Endothelial cell of umbilical vein (primary cell): Measurements from ENCODE around the gene SLC6A19. TPM values are rescaled to one million over a fixed set of nuclear protein-coding genes. Genes with fewer than 3 reads are reported as not detected.

Experiments
- BruUV-seq: library from RNA; stranded (reverse); fragments of 400-500 nt; replicated peaks from 2 replicates; lab custom pipeline; 2021; lab: Mats Ljungman, UMichigan
- CTCF ChIA-PET: fragments of 300-600, 350-600 bp; sonication (Branson Sonifier 250); formaldehyde crosslinking; loops from one replicate; lab custom pipeline; 2021; ENCODE audit warnings: antibody characterized with exemption, inconsistent platforms; lab: Charles Lee
- POLR2A ChIA-PET: fragments of 300-600, 350-600 bp; sonication (Branson Sonifier 250); formaldehyde crosslinking; loops from one replicate; lab custom pipeline; 2021; ENCODE audit warnings: antibody characterized with exemption, inconsistent platforms; lab: Charles Lee
- DNase-seq: peaks from one replicate; pipeline ENCODE4 v3.0.0-alpha.2; 2011; ENCODE audit warnings: low read depth, low spot score
- FAIRE-seq: peaks from 2 replicates; lab custom pipeline; 2011; peaks lifted over from hg19 to GRCh38; lab: Jason Lieb, UNC
- H2AFZ ChIP-seq: 2 replicates; pipeline ENCODE4 v1.6.0; 2012; ENCODE audit warnings: low read depth, low read length, control low read depth, inconsistent platforms
- H3K27ac ChIP-seq: 2 replicates; pipeline ENCODE4 v1.5.1; 2011; ENCODE audit warnings: low read depth, mild to moderate bottlenecking, control low read depth, low read length, moderate library complexity; ENCODE audit not compliant: insufficient read depth
- H3K27me3 ChIP-seq, 2 experiments: 2 replicates each; pipeline versions ENCODE4 v1.6.0 to v1.6.1; 2011; ENCODE audit warnings: low read length in 2 of 2, mixed read lengths in 1 of 2; ENCODE audit not compliant: control insufficient read depth in 2 of 2, insufficient read depth in 2 of 2
- H3K36me3 ChIP-seq, 2 experiments: 2 replicates in 1 of 2; 3 replicates in 1 of 2; pipeline ENCODE4 v1.5.1; 2011; ENCODE audit warnings: low read length in 2 of 2, mild to moderate bottlenecking in 1 of 2, moderate library complexity in 1 of 2; ENCODE audit not compliant: control insufficient read depth in 2 of 2, insufficient read depth in 2 of 2; ENCODE audit errors: extremely low read depth in 1 of 2
- H3K4me1 ChIP-seq: 3 replicates; pipeline ENCODE4 v1.5.1; 2011; ENCODE audit warnings: mild to moderate bottlenecking, low read length; ENCODE audit not compliant: control insufficient read depth, insufficient read depth; ENCODE audit errors: extremely low read depth
- H3K4me2 ChIP-seq: 2 replicates; pipeline ENCODE4 v1.6.1; 2011; ENCODE audit warnings: low read length, control low read depth, mixed read lengths; ENCODE audit not compliant: insufficient read depth
- H3K4me3 ChIP-seq, 3 experiments: fragments of 200-600 bp in 1 of 3; sonication (generic), shearing (Covaris generic) in 1 of 3; replicated peaks in 1 of 3; 2 replicates each; pipeline ENCODE4 v1.5.1; 2011 to 2016; ENCODE audit warnings: control low read depth in 3 of 3, low read length in 3 of 3, mild to moderate bottlenecking in 2 of 3, inconsistent platforms in 1 of 3, low read depth in 1 of 3, moderate library complexity in 1 of 3; ENCODE audit not compliant: insufficient read depth in 1 of 3
- H3K79me2 ChIP-seq: 2 replicates; pipeline ENCODE4 v1.6.0; 2012; ENCODE audit warnings: low read length, inconsistent platforms; ENCODE audit not compliant: control insufficient read depth, insufficient read depth
- H3K9ac ChIP-seq: replicated peaks from 2 replicates; pipeline ENCODE3; 2011; ENCODE audit warnings: low read length, control low read depth; ENCODE audit not compliant: insufficient read depth; ENCODE audit errors: extremely low read depth
- H3K9me1 ChIP-seq: replicated peaks from 3 replicates; pipeline ENCODE4 v1.6.0; 2011; ENCODE audit warnings: mild to moderate bottlenecking, low read length; ENCODE audit not compliant: control insufficient read depth, insufficient read depth; ENCODE audit errors: extremely low read depth
- H3K9me3 ChIP-seq: replicated peaks from 2 replicates; pipeline ENCODE4 v1.5.1; 2012; ENCODE audit warnings: low read length, inconsistent platforms; ENCODE audit not compliant: control insufficient read depth, insufficient read depth
- H4K20me1 ChIP-seq: replicated peaks from 2 replicates; pipeline ENCODE3; 2011; ENCODE audit warnings: mild to moderate bottlenecking, low read length; ENCODE audit not compliant: control insufficient read depth, insufficient read depth; ENCODE audit errors: extremely low read depth
- EZH2 ChIP-seq: IDR thresholded peaks from 2 replicates; pipeline ENCODE4 v1.6.1; 2012; ENCODE audit warnings: borderline replicate concordance, low read depth, mild to moderate bottlenecking, moderate library complexity, low read length, inconsistent platforms; ENCODE audit not compliant: severe bottlenecking
- FOS ChIP-seq: IDR thresholded peaks from 2 replicates; pipeline ENCODE4 v1.6.1; 2011; ENCODE audit warnings: mild to moderate bottlenecking, low read length, moderate library complexity, borderline replicate concordance; ENCODE audit not compliant: insufficient read depth
- GATA2 ChIP-seq: IDR thresholded peaks from 2 replicates; pipeline ENCODE4 v1.7.0; 2011; ENCODE audit warnings: low read depth, mild to moderate bottlenecking, moderate library complexity, mixed read lengths, low read length; ENCODE audit not compliant: insufficient read length, insufficient read depth
- JUN ChIP-seq: IDR thresholded peaks from 2 replicates; pipeline ENCODE4 v1.6.1; 2011; ENCODE audit warnings: borderline replicate concordance, low read depth; ENCODE audit not compliant: insufficient read length, insufficient read depth
- MYC ChIP-seq: IDR thresholded peaks from one replicate; pipeline ENCODE4 v1.6.1; 2011; ENCODE audit warnings: mild to moderate bottlenecking, low read depth, low read length
- POLR2A ChIP-seq: IDR thresholded peaks from 2 replicates; pipeline ENCODE4 v1.6.1; 2012; ENCODE audit warnings: low read depth, mild to moderate bottlenecking, control low read depth, low read length
- POLR2AphosphoS5 ChIP-seq: IDR thresholded peaks from 2 replicates; pipeline ENCODE4 v1.6.1; 2012; ENCODE audit warnings: low read depth, mild to moderate bottlenecking, control low read depth, low read length, moderate library complexity; ENCODE audit not compliant: insufficient read depth
- dilution Hi-C: fragments of 300-500 bp; cut with MboI; formaldehyde crosslinking; loops from one replicate; pipeline ENCODE4 v1.15.0; 2019; ENCODE audit warnings: low sequenced_read_pairs; ENCODE audit not compliant: extremely low pct_ligation_motif_present
- intact Hi-C: fragments of 100-400 bp; cut with micrococcal nuclease; formaldehyde crosslinking; loops from one replicate; pipeline ENCODE4 v1.10.0; 2022
- polyA plus RNA-seq, 4 experiments: library from polyadenylated mRNA; depleted of rRNA in 3 of 4; stranded (reverse) in 3 of 4; unstranded in 1 of 4; fragments of >200 nt; gene quantifications; 2 replicates each; pipeline versions ENCODE4 v1.2.1 to v1.2.3, GENCODE V29; 2011 to 2012; ENCODE audit warnings: missing spikeins in 1 of 4
- total RNA-seq: library from RNA; stranded (reverse); gene quantifications from 2 replicates; pipeline ENCODE4 v1.2.3, GENCODE V29; 2021
- TF ChIP-seq, protein P1 (sequence below), 2 donors: IDR thresholded peaks; 1 replicate in 1 of 2; 2 replicates in 1 of 2; pipeline ENCODE4 v1.5.1; 2011; ENCODE audit warnings: low read length in 2 of 2, mild to moderate bottlenecking in 2 of 2, moderate library complexity in 2 of 2, control low read depth in 1 of 2, inconsistent platforms in 1 of 2, low read depth in 1 of 2; ENCODE audit not compliant: insufficient read depth in 1 of 2; ENCODE audit errors: extremely low read depth in 1 of 2
- TF ChIP-seq, protein P2 (sequence below): IDR thresholded peaks from 2 replicates; pipeline ENCODE4 v1.6.1; 2011; ENCODE audit not compliant: insufficient read depth, insufficient read length

SLC6A19 gene
- total and polyA plus RNA-seq, 2 donors (not counting 3 experiments of a cell fraction or from before 2014, with no cell fraction given) = not detected

DNA sequence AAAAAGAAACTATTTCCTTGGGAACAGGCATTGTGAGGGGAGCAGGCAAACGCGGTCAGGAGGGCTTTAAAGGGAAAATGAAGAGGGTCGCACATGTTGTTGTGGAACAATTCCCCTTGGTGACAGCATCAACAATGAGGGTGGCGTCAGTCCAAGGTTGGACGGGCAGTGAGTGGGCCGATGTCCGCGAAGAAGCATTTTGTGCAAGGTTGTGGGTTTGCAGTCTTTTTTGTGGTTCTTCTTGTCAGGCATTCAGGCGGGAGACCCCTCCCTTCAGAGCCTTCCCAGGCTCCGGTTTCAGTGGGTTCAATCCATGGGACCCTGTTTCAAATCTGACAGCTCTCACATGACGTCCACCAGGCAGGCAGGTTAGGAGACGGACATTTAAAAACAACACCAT, 11.1 kb upstream of the SLC6A19 start:
- CTCF ChIA-PET = no interaction called here

More for the DNA sequence above, 11.1 kb upstream of the SLC6A19 start:
- H3K4me3 ChIP-seq = no peak overlapping the region
- no peak overlapping the region for H3K27ac ChIP-seq
- no TSS peak for BruUV-seq
- H3K36me3 ChIP-seq = no peaks in the 10 kb centered on the region
- no peaks in the 10 kb centered on the region for H4K20me1 ChIP-seq
- no peaks in the 10 kb centered on the region for H3K4me1 ChIP-seq
- no peaks in the 10 kb centered on the region for H3K79me2 ChIP-seq
- no peak for DNase-seq
- TF ChIP-seq POLR2A (no peak), GATA2 (no peak), MYC (no peak), FOS (no peak), POLR2AphosphoS5 (no peak), EZH2 (no peak), JUN (no peak)
- TF ChIP-seq, protein P1, sequence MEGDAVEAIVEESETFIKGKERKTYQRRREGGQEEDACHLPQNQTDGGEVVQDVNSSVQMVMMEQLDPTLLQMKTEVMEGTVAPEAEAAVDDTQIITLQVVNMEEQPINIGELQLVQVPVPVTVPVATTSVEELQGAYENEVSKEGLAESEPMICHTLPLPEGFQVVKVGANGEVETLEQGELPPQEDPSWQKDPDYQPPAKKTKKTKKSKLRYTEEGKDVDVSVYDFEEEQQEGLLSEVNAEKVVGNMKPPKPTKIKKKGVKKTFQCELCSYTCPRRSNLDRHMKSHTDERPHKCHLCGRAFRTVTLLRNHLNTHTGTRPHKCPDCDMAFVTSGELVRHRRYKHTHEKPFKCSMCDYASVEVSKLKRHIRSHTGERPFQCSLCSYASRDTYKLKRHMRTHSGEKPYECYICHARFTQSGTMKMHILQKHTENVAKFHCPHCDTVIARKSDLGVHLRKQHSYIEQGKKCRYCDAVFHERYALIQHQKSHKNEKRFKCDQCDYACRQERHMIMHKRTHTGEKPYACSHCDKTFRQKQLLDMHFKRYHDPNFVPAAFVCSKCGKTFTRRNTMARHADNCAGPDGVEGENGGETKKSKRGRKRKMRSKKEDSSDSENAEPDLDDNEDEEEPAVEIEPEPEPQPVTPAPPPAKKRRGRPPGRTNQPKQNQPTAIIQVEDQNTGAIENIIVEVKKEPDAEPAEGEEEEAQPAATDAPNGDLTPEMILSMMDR (IDR thresholded peaks at IDR 0.05; ENCODE audit: extremely low read depth in 1 of 2, insufficient read depth in 1 of 2, low read depth in 1 of 2, low read length in 2 of 2) = no peak
- TF ChIP-seq, protein P2, sequence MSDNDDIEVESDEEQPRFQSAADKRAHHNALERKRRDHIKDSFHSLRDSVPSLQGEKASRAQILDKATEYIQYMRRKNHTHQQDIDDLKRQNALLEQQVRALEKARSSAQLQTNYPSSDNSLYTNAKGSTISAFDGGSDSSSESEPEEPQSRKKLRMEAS = no peak
- no peaks in the 10 kb centered on the region for H3K9me3 ChIP-seq
- intact Hi-C loops (no loop called here), dilution Hi-C loops (no loop called here)
- no peak overlapping the region for H2AFZ ChIP-seq
- POLR2A ChIA-PET = no interaction called here
- H3K4me2 ChIP-seq = no peak overlapping the region
- no peaks in the 10 kb centered on the region for H3K27me3 ChIP-seq
- no peaks in the 10 kb centered on the region for H3K9me1 ChIP-seq
- FAIRE-seq = no peak
- H3K9ac ChIP-seq = no peak overlapping the region
